T-helper 17 cell (primary cell): ENCODE measurements around the gene UXS1. TPM values are rescaled to one million over a fixed set of nuclear protein-coding genes. Genes with fewer than 3 reads are reported as not detected.
A peak's percentile ranks its signal among the peaks of the same experiment; 100 is the strongest.

Source experiments
- ATAC-seq: fragments of 150-1000 bp; cut with Tn5 transposase; 2 replicates; pipeline ENCODE4 v1.10.0; 2021; ENCODE audit warnings: mild to moderate bottlenecking, moderate library complexity
- DNase-seq, 3 donors: peaks; one replicate each; pipeline versions ENCODE4 v3.0.0 to v3.0.0-alpha.2; 2020 to 2021
- H3K9me3 ChIP-seq: one replicate; pipeline ENCODE4 v1.7.0; 2013; ENCODE audit warnings: low read length, mild to moderate bottlenecking; ENCODE audit not compliant: control insufficient read depth, poor library complexity, severe bottlenecking
- H3K27ac Mint-ChIP-seq: one replicate; pipeline ENCODE4 v1.8.0; 2022; ENCODE audit warnings: mild to moderate bottlenecking, moderate library complexity, mixed read lengths
- H3K27me3 Mint-ChIP-seq: one replicate; pipeline ENCODE4 v1.8.0; 2022; ENCODE audit warnings: mixed read lengths
- H3K36me3 Mint-ChIP-seq: one replicate; pipeline ENCODE4 v1.8.0; 2022; ENCODE audit warnings: low read depth, mixed read lengths
- H3K4me1 Mint-ChIP-seq: one replicate; pipeline ENCODE4 v1.8.0; 2022; ENCODE audit warnings: mild to moderate bottlenecking, mixed read lengths
- H3K4me3 Mint-ChIP-seq: one replicate; pipeline ENCODE4 v1.8.0; 2022; ENCODE audit warnings: mild to moderate bottlenecking, moderate library complexity, mixed read lengths
- total RNA-seq, 4 donors: library from RNA in 2 of 4; stranded (reverse) in 2 of 4; gene quantifications; one replicate each; pipeline ENCODE4 v1.2.3 and lab custom pipeline; 2022 to 2026

Gene UXS1
- total RNA-seq, 2 donors from 2014 or later, result 96.4 to 106 TPM

DNA sequence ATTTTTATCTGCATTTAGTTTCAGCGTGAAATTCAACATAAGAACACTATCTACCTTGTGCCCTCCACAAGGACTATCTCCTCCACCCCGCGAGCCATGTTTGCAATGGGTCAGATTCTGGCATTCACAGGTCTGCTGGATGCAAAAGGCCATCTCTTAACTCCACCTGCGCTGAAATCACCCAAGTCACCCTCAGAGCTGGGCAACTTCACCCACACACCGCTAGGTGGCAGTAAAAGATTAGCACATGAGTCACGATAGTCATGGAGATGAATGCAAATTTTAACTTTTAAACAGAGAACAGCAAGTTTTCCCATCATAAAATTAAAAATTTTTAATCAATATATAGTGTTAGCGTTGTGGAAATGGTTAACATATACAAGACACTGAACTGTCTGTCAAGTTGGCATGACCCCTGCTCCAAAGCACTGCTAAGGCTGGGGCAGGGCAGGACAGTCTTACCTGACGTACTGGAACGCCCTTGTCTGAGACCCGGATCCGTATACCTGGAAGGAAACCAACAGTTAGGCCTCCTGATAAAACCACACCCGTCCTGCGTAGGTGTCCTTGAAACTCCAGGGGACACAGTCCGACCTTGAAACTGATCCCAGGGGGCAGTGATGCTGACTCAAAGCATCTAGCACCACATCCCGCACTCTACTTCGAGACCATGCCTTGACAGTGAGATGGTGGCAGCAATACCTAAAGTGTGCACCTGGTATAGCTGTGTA is 89.6 kb downstream of the UXS1 start:
- H3K27me3 Mint-ChIP-seq, result no peaks in the 10 kb centered on the region
- no peaks in the 10 kb centered on the region for H3K36me3 Mint-ChIP-seq
- H3K9me3 ChIP-seq, result no peaks in the 10 kb centered on the region
- ATAC-seq (peak; percentile 62), DNase-seq (peak in 2 of 3 donors; percentile 43 to 56)
- H3K27ac Mint-ChIP-seq, result no peak overlapping the region
- peaks cover 13% of the 10 kb centered on the region for H3K4me1 Mint-ChIP-seq
- H3K4me3 Mint-ChIP-seq, result no peak overlapping the region

DNA sequence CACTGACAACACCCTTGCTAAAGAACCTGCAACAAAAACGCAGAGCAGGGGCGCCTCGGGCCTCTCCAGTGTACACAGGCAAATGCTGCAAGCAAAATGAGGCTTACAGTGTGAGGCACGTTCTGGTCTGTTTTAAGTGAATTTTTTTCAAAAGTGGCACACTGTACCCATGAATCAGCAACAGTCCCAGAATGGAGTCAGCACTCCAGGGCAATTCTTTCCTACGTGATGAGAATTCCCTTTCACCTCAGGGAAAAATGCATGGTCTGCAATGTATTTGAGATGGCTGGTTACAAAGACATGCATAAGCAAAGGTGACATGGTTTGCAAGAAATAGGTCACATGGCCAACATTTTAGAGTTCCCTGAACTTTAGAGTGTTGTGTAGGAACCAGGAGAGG is 94.4 kb downstream of the UXS1 start:
- H3K36me3 Mint-ChIP-seq, result peaks cover 5% of the 10 kb centered on the region
- H3K4me3 Mint-ChIP-seq, result no peak overlapping the region
- DNase-seq, result no peak
- H3K27me3 Mint-ChIP-seq, result no peaks in the 10 kb centered on the region
- no peaks in the 10 kb centered on the region for H3K9me3 ChIP-seq
- peaks cover 22% of the 10 kb centered on the region for H3K4me1 Mint-ChIP-seq
- H3K27ac Mint-ChIP-seq, result no peak overlapping the region
- ATAC-seq, result no peak

DNA sequence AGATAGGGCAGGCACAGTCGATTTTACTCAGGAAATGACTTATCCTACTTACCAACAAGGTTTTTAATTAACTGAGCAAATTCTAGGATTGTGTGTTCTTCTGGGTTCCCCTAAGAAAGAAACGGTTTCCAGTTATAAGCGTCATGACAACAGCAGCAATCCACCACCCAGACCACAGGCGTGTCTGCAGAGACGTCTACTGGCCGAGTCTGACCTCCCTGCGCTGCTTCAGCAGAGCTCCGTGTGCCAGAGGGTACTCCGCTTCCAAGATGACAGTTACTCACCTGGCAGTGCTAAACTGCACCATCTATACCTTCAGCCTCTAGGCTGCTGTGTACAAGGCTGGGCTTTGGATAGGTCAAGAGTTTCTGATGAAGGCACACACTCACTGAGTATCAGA is 95.4 kb downstream of the UXS1 start:
- H3K27ac Mint-ChIP-seq, result peak overlapping the region; percentile 100
- DNase-seq (no peak), ATAC-seq (no peak)
- H3K4me1 Mint-ChIP-seq, result peaks cover 29% of the 10 kb centered on the region
- H3K27me3 Mint-ChIP-seq, result no peaks in the 10 kb centered on the region
- no peak overlapping the region for H3K4me3 Mint-ChIP-seq
- H3K36me3 Mint-ChIP-seq, result peaks cover 5% of the 10 kb centered on the region
- no peaks in the 10 kb centered on the region for H3K9me3 ChIP-seq

DNA sequence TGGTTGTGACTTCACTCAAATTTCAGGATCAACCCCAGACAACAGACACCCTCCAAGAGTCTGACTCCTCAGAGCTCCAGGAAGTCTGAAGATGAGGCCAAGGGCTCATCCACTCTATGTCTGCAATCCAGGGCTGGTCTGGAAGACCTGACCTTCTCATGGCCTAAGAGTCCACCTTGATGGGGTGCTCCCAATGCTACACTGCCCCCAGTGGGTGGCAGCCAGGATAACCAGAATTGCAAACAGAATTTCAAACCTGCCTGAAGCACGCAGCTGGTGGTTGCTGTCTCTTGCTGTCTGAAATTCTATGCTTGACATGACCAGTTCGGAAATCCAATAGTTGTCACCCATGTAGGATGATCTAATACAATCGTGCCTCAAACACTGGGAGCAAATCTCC is 96.0 kb downstream of the UXS1 start:
- Mint-ChIP-seq H3K27me3 (no peaks in the 10 kb centered on the region), H3K4me1 (peaks cover 31% of the 10 kb centered on the region), H3K4me3 (no peak overlapping the region), H3K27ac (peak overlapping the region; percentile 100), H3K36me3 (peaks cover 5% of the 10 kb centered on the region)
- DNase-seq (no peak), ATAC-seq (no peak)
- no peaks in the 10 kb centered on the region for H3K9me3 ChIP-seq

DNA sequence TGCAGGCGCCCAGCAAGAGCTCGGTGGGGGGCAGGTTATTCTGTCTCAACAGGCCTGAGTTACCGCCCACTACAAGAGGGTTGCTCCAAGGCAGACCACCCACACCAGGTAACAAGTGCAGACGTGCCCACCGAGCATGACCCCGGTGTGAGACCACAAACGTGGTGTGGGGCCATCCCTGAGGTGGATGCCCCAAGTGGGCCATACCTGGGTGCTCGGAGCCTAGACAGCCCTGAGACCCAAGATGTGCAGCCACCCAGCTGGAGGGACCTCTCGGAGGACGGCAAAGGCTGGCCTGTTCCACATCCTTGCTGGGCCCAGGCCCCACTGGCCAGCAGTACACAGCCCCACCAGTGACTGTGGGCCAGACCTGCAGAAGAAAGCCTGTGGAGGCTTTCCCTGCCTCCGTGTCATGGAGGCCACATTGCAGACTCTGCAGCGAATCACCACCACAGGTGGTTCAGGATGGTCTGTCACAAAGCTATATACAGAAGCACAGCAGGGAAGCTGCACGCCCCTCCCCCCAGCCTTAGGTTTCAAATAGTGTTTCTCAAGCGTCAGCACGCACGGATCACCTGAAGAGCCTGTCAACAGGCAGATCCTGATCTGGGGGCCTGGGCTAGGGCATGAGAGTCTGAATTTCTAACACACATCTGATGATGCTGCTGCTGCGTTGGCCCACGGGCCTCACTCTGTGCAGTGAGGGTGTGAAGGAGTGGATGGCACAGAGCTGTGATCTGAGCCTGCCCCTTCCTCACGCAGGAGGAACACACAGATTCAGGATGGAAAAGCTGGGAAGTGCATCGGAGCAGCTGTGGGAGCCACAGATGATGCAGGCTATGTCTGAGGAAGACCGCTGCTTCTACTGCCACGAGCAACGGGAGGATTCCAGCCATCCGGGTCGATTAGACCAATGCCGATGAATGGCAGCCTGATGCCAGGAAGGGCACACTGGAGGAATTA is 96.8 kb downstream of the UXS1 start:
- Mint-ChIP-seq H3K27me3 (no peaks in the 10 kb centered on the region), H3K27ac (peak overlapping the region; percentile 100), H3K36me3 (peaks cover 5% of the 10 kb centered on the region), H3K4me1 (peaks cover 38% of the 10 kb centered on the region), H3K4me3 (peak overlapping the region; percentile 100)
- DNase-seq (no peak), ATAC-seq (no peak)
- no peaks in the 10 kb centered on the region for H3K9me3 ChIP-seq

DNA sequence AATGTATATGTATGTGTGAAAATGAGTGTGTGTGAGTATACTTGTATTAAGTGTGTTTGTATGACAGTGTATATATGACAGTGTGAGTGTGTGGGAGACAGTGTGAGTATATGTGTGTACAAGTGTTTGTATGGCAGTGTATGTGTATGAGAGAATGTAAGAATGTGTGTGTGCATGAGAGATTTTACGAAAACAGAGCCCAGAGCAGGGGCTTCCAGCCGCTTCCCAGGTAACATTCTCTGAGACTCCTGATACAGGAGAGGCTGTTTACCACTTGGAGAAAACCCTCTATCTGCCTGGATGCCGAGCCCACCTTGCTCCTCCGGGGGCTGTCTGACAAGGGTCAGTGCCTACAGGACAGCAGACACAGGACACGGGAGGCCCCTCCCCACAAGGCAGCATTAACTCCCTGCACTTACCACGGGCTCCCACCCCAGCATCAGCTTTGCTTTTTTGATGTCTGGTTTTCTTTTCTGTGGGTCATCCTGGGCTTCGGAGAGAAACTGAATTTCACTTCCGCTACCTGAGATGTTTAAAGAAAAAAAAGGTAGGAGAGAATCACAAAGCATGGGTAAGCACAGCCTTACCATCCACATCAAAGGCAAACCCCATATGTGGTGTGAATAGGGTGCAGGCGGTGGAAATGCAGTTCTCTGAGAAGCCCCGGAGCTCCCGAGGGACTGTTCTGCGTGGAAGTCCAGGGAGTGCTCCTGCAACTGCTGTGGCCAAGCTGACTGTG is 97.6 kb downstream of the UXS1 start:
- ATAC-seq, result peak; percentile 18
- peak overlapping the region; percentile 100 for H3K27ac Mint-ChIP-seq
- H3K4me1 Mint-ChIP-seq, result peaks cover 43% of the 10 kb centered on the region

DNA sequence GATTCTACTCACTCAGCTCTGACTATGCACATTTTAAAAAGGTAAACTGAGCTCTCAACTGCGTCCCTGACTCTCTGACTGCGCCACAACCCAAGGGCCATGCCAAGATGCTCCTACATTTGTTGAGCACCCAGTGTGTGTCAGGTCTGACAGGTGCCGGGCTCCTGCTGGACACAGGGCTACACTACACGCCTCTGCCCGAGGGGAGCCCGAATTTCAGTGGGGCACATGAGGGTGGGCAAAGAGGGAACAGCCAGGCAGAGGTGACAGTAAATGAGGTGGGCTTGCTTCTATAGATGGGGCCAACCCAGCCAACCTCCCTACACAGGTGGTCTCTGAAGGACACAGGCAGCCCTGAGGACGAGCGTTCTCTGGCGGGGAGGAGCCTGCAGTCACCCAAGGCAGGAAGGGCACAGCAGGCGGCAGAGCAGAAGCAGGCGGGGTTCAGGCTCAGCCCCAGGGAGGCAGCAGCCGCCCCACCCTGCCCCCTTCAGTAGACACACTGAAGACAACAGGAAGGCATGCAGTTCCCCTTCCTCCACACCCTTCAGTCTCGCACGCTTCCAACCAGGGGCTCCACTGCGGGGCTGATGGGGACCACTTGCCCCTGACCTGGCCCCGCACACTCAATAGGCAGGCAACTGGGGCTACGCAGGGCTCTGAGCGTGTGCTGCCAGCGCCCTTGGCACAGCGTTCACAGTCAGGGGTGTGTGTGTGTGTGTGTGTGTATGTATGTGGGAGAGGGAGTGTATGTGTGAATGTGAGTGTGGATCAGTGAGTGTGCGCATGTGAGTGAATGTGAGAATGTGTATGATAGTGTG is 98.4 kb downstream of the UXS1 start:
- H3K9me3 ChIP-seq, result no peaks in the 10 kb centered on the region
- peaks cover 5% of the 10 kb centered on the region for H3K36me3 Mint-ChIP-seq
- peak overlapping the region; percentile 100 for H3K4me3 Mint-ChIP-seq
- no peaks in the 10 kb centered on the region for H3K27me3 Mint-ChIP-seq
- DNase-seq, result peak; percentile 63 to 75 (median 72)
- peak overlapping the region; percentile 100 for H3K27ac Mint-ChIP-seq
- peaks cover 49% of the 10 kb centered on the region for H3K4me1 Mint-ChIP-seq
- ATAC-seq, result peak; percentile 86

More for the DNA sequence above, 97.6 kb downstream of the UXS1 start:
- no peaks in the 10 kb centered on the region for H3K27me3 Mint-ChIP-seq
- DNase-seq, result no peak
- peak overlapping the region; percentile 100 for H3K4me3 Mint-ChIP-seq
- H3K36me3 Mint-ChIP-seq, result peaks cover 5% of the 10 kb centered on the region
- H3K9me3 ChIP-seq, result no peaks in the 10 kb centered on the region

DNA sequence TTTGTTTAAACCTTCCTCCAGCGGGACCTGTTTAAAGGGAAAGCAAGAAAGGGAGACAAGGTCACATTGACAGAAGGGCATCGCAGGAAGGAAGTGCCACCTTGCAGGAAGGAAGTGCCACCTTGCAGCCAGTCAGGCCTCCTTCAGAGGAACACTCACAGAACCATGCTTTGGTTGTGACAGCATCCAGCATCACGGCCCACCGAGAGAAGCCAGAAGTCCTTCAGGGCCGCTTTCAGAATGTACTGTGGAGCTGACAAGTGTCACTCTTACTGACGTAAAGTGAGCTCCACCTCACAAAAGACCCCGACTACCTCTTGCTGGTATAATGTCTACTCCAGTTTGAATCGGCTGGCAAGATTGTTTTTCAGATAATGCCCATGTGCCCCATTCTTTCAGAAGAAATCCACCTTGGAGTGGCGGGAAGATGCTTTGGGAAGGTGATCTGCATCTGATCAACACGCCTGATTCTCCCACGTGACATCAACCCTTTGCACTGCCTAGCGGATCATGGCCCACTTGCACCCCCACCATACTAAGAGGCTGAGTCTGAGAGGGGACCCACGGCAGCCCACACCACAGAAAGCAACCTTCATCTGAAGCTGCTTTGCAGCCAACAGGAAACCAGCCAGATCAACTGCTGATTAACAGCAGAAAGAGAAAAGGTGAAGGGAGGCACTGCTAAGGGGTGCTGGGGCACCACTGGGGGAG is 99.8 kb downstream of the UXS1 start:
- peak overlapping the region; percentile 82 for H3K4me3 Mint-ChIP-seq
- H3K4me1 Mint-ChIP-seq, result peaks cover 54% of the 10 kb centered on the region
- no peaks in the 10 kb centered on the region for H3K27me3 Mint-ChIP-seq
- peak overlapping the region; percentile 100 for H3K27ac Mint-ChIP-seq
- DNase-seq (peak; percentile 44 to 65 (median 57)), ATAC-seq (peak; percentile 68)
- peaks cover 5% of the 10 kb centered on the region for H3K36me3 Mint-ChIP-seq
- H3K9me3 ChIP-seq, result no peaks in the 10 kb centered on the region

DNA sequence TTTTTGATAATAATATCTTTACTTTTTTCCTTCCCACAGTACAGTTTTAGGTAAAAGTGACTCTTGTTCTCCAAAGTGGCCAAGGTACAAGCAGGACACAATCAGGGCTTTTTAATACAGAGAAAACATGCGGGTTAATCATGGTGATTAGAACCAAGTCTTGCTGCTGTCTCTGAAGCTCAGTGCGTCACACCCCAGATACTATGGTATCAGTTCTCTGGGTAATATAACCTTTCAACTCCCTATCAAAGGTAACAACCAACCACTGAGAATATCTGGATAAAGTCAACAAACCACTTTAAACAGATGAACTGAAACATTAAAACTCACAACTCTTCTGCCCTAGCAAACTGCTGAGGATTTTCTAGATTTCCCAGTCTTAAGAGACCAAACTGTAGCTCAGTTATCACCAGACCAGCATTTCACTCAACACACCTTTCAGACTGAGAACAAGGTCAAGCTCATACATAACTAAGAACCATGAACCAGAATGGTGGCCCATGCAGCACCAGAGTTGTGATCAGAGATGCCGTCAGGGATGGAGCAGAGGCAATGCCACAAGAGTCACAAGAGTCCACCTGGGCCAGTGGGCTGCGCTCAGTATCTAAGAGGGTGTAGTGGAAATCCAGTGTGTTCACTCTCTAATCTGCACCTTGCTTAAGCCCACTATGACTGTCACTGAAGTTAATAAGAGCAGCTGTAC is 103.0 kb downstream of the UXS1 start:
- no peak for DNase-seq
- no peaks in the 10 kb centered on the region for H3K27me3 Mint-ChIP-seq
- no peaks in the 10 kb centered on the region for H3K9me3 ChIP-seq
- H3K27ac Mint-ChIP-seq, result peak overlapping the region; percentile 72
- ATAC-seq, result no peak
- peaks cover 66% of the 10 kb centered on the region for H3K4me1 Mint-ChIP-seq
- no peak overlapping the region for H3K4me3 Mint-ChIP-seq
- peaks cover 6% of the 10 kb centered on the region for H3K36me3 Mint-ChIP-seq

DNA sequence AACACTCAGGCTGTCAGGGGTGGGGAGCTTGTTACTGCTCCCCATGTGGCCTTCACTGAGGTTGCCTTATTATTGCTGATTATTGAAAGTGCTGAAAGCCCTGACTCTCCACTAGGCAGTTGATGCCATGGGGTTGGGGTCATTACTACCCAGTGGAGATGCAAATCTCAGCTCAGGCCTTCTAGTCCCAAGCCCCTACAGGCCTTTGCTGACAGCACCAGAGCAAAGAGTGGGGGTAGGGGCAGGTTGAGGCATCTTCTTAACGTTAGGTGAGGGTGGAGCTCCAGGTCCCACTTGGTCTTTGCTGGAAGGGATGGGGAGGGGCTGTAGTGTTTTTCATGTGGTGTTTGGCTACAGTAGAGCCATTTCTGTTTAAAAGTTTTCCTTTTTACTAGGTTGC is 104.5 kb downstream of the UXS1 start:
- H3K27ac Mint-ChIP-seq, result peak overlapping the region; percentile 53
- H3K4me3 Mint-ChIP-seq, result no peak overlapping the region
- no peaks in the 10 kb centered on the region for H3K27me3 Mint-ChIP-seq
- H3K9me3 ChIP-seq, result no peaks in the 10 kb centered on the region
- DNase-seq (no peak), ATAC-seq (no peak)
- H3K36me3 Mint-ChIP-seq, result peaks cover 4% of the 10 kb centered on the region
- peaks cover 65% of the 10 kb centered on the region for H3K4me1 Mint-ChIP-seq

DNA sequence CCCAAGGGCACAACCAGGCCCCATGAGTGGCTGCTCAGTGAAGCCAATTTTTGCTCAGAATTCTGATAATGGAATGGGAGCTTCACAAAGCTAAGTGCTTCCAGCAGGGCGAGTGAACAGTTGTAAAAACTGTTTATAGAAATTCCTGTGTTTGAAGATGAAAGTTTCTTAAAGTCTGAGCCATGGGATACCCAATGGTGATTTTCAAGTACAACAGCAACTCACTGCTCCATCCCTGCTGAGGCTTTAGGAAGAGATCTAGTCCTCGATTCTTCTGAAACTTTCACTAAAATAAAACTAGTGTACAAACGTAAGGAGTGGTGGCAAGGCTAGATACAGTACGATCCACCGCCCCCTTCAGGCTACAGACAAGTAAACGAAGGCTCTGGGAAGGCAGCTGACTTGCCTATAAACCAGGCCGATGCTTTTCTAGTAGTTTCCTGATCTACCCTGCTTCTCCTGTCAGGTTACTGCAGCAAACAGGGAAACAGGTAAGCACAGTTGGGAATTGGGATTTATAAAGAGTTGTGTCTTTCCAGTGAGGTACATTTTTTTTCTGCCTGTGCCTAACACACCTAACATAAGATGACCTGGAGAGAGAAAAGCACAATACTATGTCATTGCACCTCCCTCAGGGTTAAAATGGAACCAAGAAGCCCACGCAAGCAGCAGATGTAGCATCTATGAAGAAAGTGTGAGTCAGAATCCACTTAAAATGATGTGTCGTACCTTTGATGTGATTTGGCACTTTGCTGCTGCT is 108.7 kb downstream of the UXS1 start:
- Mint-ChIP-seq H3K27me3 (no peaks in the 10 kb centered on the region), H3K4me1 (peaks cover 34% of the 10 kb centered on the region), H3K27ac (peak overlapping the region; percentile 53), H3K4me3 (peak overlapping the region; percentile 67), H3K36me3 (peaks cover 4% of the 10 kb centered on the region)
- no peaks in the 10 kb centered on the region for H3K9me3 ChIP-seq
- DNase-seq, result peak in 1 of 3 donors; percentile 51
- ATAC-seq, result peak; percentile 92
